ENCODE measurements around the gene GPR15. TPM values are rescaled to one million over a fixed set of nuclear protein-coding genes. Genes with fewer than 3 reads are reported as not detected.

The GPR15 gene
- polyA plus RNA-seq, 1 donor from 2014 or later, result not detected

DNA sequence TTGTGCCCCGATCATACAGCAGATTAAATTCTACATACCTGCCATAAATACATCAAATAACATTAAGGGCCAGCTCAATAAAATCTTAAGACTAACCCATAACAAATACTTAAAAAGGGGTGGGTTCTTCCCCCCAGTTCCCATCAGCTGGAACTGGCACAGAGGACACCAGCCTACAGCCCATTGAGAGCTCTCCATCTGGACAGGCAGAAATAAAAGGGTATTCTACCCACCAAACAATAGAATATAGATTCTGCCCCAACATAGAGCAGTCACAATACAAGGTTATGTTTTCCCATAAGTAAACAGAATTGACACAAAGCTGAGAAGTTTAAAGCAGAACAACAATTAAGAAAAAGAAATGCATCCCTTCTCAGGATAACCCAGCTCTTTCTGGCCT, 49.7 kb downstream of the GPR15 start:
- Histone ChIP-seq H3K36me3 (ENCODE audit: insufficient read depth, low read length) (peaks cover 16% of the 10 kb centered on the region), H3K79me2 (replicated peaks; ENCODE audit: insufficient read depth, low read length) (no peaks in the 10 kb centered on the region), H2AFZ (ENCODE audit: low read depth, low read length) (no peak overlapping the region), H3K9ac (ENCODE audit: low read length) (no peak overlapping the region), H3K9me2 (ENCODE audit: insufficient read depth, low read length) (no peaks in the 10 kb centered on the region), H4K20me1 (ENCODE audit: insufficient read depth) (no peaks in the 10 kb centered on the region), H3K4me2 (ENCODE audit: low read length) (no peak overlapping the region), H3K4me3 (ENCODE audit: low read length) (no peak overlapping the region), H3F3A (ENCODE audit: insufficient read depth, low read length, poor library complexity, severe bottlenecking) (no peaks in the 10 kb centered on the region), H3K9me3 (ENCODE audit: low read length) (no peaks in the 10 kb centered on the region), H3K27ac (ENCODE audit: low read length) (no peak overlapping the region), H3K27me3 (ENCODE audit: insufficient read depth, low read depth, low read length) (no peaks in the 10 kb centered on the region)
- TF ChIP-seq EZH2 (IDR thresholded peaks at IDR 0.05; ENCODE audit: borderline replicate concordance, insufficient read depth, low read length, poor library complexity, severe bottlenecking) (no peak), POLR2AphosphoS5 (IDR thresholded peaks at IDR 0.05) (no peak), TAF1 (IDR thresholded peaks at IDR 0.05; ENCODE audit: low read depth) (no peak), MXI1 (conservative IDR thresholded peaks at IDR 0.05; ENCODE audit: poor library complexity, severe bottlenecking) (no peak), SMC3 (conservative IDR thresholded peaks at IDR 0.05; ENCODE audit: poor library complexity) (no peak), RAD21 (conservative IDR thresholded peaks at IDR 0.05) (no peak), EP300 (conservative IDR thresholded peaks at IDR 0.05; ENCODE audit: poor library complexity, severe bottlenecking) (no peak), REST (IDR thresholded peaks at IDR 0.05; ENCODE audit: borderline replicate concordance) (no peak)
- TF ChIP-seq, protein P1, sequence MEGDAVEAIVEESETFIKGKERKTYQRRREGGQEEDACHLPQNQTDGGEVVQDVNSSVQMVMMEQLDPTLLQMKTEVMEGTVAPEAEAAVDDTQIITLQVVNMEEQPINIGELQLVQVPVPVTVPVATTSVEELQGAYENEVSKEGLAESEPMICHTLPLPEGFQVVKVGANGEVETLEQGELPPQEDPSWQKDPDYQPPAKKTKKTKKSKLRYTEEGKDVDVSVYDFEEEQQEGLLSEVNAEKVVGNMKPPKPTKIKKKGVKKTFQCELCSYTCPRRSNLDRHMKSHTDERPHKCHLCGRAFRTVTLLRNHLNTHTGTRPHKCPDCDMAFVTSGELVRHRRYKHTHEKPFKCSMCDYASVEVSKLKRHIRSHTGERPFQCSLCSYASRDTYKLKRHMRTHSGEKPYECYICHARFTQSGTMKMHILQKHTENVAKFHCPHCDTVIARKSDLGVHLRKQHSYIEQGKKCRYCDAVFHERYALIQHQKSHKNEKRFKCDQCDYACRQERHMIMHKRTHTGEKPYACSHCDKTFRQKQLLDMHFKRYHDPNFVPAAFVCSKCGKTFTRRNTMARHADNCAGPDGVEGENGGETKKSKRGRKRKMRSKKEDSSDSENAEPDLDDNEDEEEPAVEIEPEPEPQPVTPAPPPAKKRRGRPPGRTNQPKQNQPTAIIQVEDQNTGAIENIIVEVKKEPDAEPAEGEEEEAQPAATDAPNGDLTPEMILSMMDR (IDR thresholded peaks at IDR 0.05; ENCODE audit: poor library complexity, severe bottlenecking), result no peak

GRCh38 chr3:98582042-98582441, 50.3 kb downstream of the GPR15 start:
- no peak for TF ChIP-seq RAD21 (conservative IDR thresholded peaks at IDR 0.05)
- no peak for TF ChIP-seq TAF1 (IDR thresholded peaks at IDR 0.05; ENCODE audit: low read depth)
- TF ChIP-seq POLR2AphosphoS5 (IDR thresholded peaks at IDR 0.05), result no peak
- no peak for TF ChIP-seq EZH2 (IDR thresholded peaks at IDR 0.05; ENCODE audit: borderline replicate concordance, insufficient read depth, low read length, poor library complexity, severe bottlenecking)
- TF ChIP-seq EP300 (conservative IDR thresholded peaks at IDR 0.05; ENCODE audit: poor library complexity, severe bottlenecking), result no peak
- no peak for TF ChIP-seq SMC3 (conservative IDR thresholded peaks at IDR 0.05; ENCODE audit: poor library complexity)
- TF ChIP-seq REST (IDR thresholded peaks at IDR 0.05; ENCODE audit: borderline replicate concordance), result no peak
- TF ChIP-seq, protein P1 (IDR thresholded peaks at IDR 0.05; ENCODE audit: poor library complexity, severe bottlenecking), result no peak

More at GRCh38 chr3:98582042-98582441, 50.3 kb downstream of the GPR15 start:
- no peaks in the 10 kb centered on the region for H3F3A ChIP-seq (ENCODE audit: insufficient read depth, low read length, poor library complexity, severe bottlenecking)
- H3K27me3 ChIP-seq (ENCODE audit: insufficient read depth, low read depth, low read length), result no peaks in the 10 kb centered on the region
- H3K36me3 ChIP-seq (ENCODE audit: insufficient read depth, low read length), result peaks cover 16% of the 10 kb centered on the region
- no peaks in the 10 kb centered on the region for H3K9me3 ChIP-seq (ENCODE audit: low read length)
- H3K4me2 ChIP-seq (ENCODE audit: low read length), result no peak overlapping the region
- no peaks in the 10 kb centered on the region for H3K9me2 ChIP-seq (ENCODE audit: insufficient read depth, low read length)
- H3K9ac ChIP-seq (ENCODE audit: low read length), result no peak overlapping the region
- H4K20me1 ChIP-seq (ENCODE audit: insufficient read depth), result no peaks in the 10 kb centered on the region
- H2AFZ ChIP-seq (ENCODE audit: low read depth, low read length), result no peak overlapping the region
- no peak overlapping the region for H3K4me3 ChIP-seq (ENCODE audit: low read length)
- H3K79me2 ChIP-seq (replicated peaks; ENCODE audit: insufficient read depth, low read length), result no peaks in the 10 kb centered on the region
- no peak overlapping the region for H3K27ac ChIP-seq (ENCODE audit: low read length)
